Activated B cell treated with CpG ODN at 0.5 μM for 24 hours (primary cell): ENCODE measurements around the gene UACA. TPM values are rescaled to one million over a fixed set of nuclear protein-coding genes. Genes with fewer than 3 reads are reported as not detected.

ENCODE experiments used
- ATAC-seq: fragments of 200-7000 bp; cut with Tn5 transposase; one replicate; pipeline ENCODE4 v1.10.0; 2021; ENCODE audit warnings: low read depth, mild to moderate bottlenecking, moderate library complexity
- CTCF ChIA-PET: fragments of 350-600 bp; sonication (Branson Sonifier 250); formaldehyde crosslinking; loops from one replicate; lab custom pipeline; 2021; ENCODE audit warnings: antibody characterized with exemption; lab: Charles Lee
- POLR2A ChIA-PET: fragments of 350-600 bp; sonication (Branson Sonifier 250); formaldehyde crosslinking; loops from one replicate; lab custom pipeline; 2021; ENCODE audit warnings: antibody characterized with exemption; lab: Charles Lee
- DNase-seq: peaks from one replicate; pipeline ENCODE4 v3.0.0; 2022
- H3K27ac Mint-ChIP-seq: one replicate; pipeline ENCODE4 v1.8.0; 2020; ENCODE audit warnings: mixed read lengths
- H3K27me3 Mint-ChIP-seq: one replicate; pipeline ENCODE4 v1.8.0; 2021; ENCODE audit warnings: mixed read lengths
- H3K36me3 Mint-ChIP-seq: one replicate; pipeline ENCODE4 v1.8.0; 2021; ENCODE audit warnings: low read depth, mixed read lengths
- H3K4me1 Mint-ChIP-seq: one replicate; pipeline ENCODE4 v1.8.0; 2021; ENCODE audit warnings: mixed read lengths
- H3K4me3 Mint-ChIP-seq: one replicate; pipeline ENCODE4 v1.8.0; 2020; ENCODE audit warnings: mild to moderate bottlenecking, mixed read lengths
- H3K9me3 Mint-ChIP-seq: one replicate; pipeline ENCODE4 v1.8.0; 2020; ENCODE audit warnings: mixed read lengths
- intact Hi-C: fragments of 100-400 bp; cut with micrococcal nuclease; formaldehyde crosslinking; loops from one replicate; pipeline ENCODE4 v1.15.1; 2024
- total RNA-seq: library from RNA; stranded (reverse); gene quantifications from 2 replicates; pipeline ENCODE4 v1.2.3, GENCODE V29; 2022
- TF ChIP-seq, protein P1 (sequence below): fragments of 200-600 bp; IDR thresholded peaks from one replicate; pipeline ENCODE4 v1.8.0; 2022; ENCODE audit warnings: antibody characterized with exemption, mild to moderate bottlenecking

The UACA gene
- total RNA-seq, 1 donor from 2014 or later, result 1.00 TPM

DNA sequence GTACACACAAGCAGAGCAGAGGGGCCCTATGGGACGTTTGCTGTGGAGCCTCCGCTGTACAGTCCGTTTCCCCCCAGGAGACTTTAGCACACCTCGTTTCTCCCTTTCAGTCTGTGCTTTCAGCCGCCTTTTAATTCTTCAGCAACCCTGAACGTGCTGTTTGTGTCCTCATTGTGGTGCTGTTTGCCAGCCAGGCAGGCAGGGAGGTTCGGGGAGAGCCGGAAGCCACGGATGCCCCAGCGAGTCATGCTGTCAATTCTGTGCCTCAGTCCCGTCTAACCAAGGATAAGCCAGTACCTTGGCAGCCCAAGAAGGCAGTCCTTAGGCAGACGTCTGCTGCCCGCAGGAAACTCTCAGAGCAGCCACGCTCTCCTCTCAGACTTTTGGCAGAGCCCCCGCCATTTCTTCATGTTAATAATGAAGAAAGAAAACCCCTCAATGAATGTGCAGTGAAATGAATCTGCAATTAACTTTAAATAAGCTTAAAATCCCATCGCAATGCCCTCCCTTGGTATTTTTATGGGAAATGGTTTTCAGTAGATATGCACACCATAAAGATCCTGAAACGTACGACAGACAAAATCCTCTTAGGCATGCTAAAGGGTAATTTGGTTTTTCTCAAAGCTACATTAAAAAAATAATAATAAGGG is 158.6 kb downstream of the UACA start:
- Mint-ChIP-seq H3K27ac (no peak overlapping the region), H3K4me1 (no peaks in the 10 kb centered on the region), H3K27me3 (peaks cover 5% of the 10 kb centered on the region), H3K36me3 (no peaks in the 10 kb centered on the region), H3K4me3 (no peak overlapping the region), H3K9me3 (no peaks in the 10 kb centered on the region)
- intact Hi-C loops, result no loop called here
- ChIA-PET POLR2A (no interaction called here), CTCF (no interaction called here)
- TF ChIP-seq, protein P1, sequence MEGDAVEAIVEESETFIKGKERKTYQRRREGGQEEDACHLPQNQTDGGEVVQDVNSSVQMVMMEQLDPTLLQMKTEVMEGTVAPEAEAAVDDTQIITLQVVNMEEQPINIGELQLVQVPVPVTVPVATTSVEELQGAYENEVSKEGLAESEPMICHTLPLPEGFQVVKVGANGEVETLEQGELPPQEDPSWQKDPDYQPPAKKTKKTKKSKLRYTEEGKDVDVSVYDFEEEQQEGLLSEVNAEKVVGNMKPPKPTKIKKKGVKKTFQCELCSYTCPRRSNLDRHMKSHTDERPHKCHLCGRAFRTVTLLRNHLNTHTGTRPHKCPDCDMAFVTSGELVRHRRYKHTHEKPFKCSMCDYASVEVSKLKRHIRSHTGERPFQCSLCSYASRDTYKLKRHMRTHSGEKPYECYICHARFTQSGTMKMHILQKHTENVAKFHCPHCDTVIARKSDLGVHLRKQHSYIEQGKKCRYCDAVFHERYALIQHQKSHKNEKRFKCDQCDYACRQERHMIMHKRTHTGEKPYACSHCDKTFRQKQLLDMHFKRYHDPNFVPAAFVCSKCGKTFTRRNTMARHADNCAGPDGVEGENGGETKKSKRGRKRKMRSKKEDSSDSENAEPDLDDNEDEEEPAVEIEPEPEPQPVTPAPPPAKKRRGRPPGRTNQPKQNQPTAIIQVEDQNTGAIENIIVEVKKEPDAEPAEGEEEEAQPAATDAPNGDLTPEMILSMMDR, result no peak
- no peak for ATAC-seq
- no peak for DNase-seq

Other genes with a start within 250 kb of the UACA start
- gene LARP6, start 90.6 kb upstream of the UACA start, total RNA-seq, result not detected in 2 replicates
- gene THAP10, start 128.9 kb upstream of the UACA start, total RNA-seq, result 0.27 and 0.34 TPM in 2 replicates
- 0.84 and 1.0 TPM in 2 replicates for gene LRRC49, start 129.3 kb upstream of the UACA start, total RNA-seq